ENCODE measurements around the gene OXCT1. TPM values are rescaled to one million over a fixed set of nuclear protein-coding genes. Genes with fewer than 3 reads are reported as not detected.

The OXCT1 gene
- total and polyA plus RNA-seq, 2 experiments from 2014 or later = 12.4 to 16.9 TPM

GRCh38 chr5:41770799-41771198, 99.4 kb downstream of the OXCT1 start:
- no peaks in the 10 kb centered on the region for H3K9me2 ChIP-seq (replicated peaks; ENCODE audit: insufficient read depth)
- no peaks in the 10 kb centered on the region for H4K20me1 ChIP-seq (ENCODE audit: insufficient read depth, poor library complexity, severe bottlenecking)
- no peak for TF ChIP-seq CTCF (IDR thresholded peaks at IDR 0.05; ENCODE audit: poor library complexity)
- no peak for TF ChIP-seq EZH2 (IDR thresholded peaks at IDR 0.05; ENCODE audit: borderline replicate concordance)
- TF ChIP-seq EZH2phosphoT487 (IDR thresholded peaks at IDR 0.05; ENCODE audit: low read depth, severe bottlenecking, unreplicated experiment) = no peak
- no peaks in the 10 kb centered on the region for H3K27me3 ChIP-seq
- H3K4me1 ChIP-seq (ENCODE audit: insufficient read depth) = no peaks in the 10 kb centered on the region
- DNase-seq (ENCODE audit: low spot score) = no peak
- H2AFZ ChIP-seq = no peak overlapping the region
- H3K79me2 ChIP-seq = no peaks in the 10 kb centered on the region
- H3K27ac ChIP-seq = no peak overlapping the region
- H3K4me2 ChIP-seq = no peak overlapping the region
- H3K4me3 ChIP-seq = no peak overlapping the region
- H3K36me3 ChIP-seq (replicated peaks; ENCODE audit: insufficient read depth, low read depth) = no peaks in the 10 kb centered on the region
- no peaks in the 10 kb centered on the region for H3K9me3 ChIP-seq (ENCODE audit: low read depth)

GRCh38 chr5:41768692-41769091, 101.5 kb downstream of the OXCT1 start:
- TF ChIP-seq EZH2 (IDR thresholded peaks at IDR 0.05; ENCODE audit: borderline replicate concordance) (no peak), EZH2phosphoT487 (IDR thresholded peaks at IDR 0.05; ENCODE audit: low read depth, severe bottlenecking, unreplicated experiment) (no peak)
- Histone ChIP-seq H3K4me2 (no peak overlapping the region), H3K9me3 (ENCODE audit: low read depth) (no peaks in the 10 kb centered on the region), H4K20me1 (ENCODE audit: insufficient read depth, poor library complexity, severe bottlenecking) (no peaks in the 10 kb centered on the region), H3K4me1 (ENCODE audit: insufficient read depth) (no peaks in the 10 kb centered on the region), H3K27me3 (no peaks in the 10 kb centered on the region), H3K9me2 (replicated peaks; ENCODE audit: insufficient read depth) (no peaks in the 10 kb centered on the region), H3K36me3 (replicated peaks; ENCODE audit: insufficient read depth, low read depth) (no peaks in the 10 kb centered on the region), H3K4me3 (no peak overlapping the region), H2AFZ (no peak overlapping the region), H3K27ac (no peak overlapping the region), H3K79me2 (no peaks in the 10 kb centered on the region)
- WGBS (ENCODE audit: low lambda C conversion rate, missing lambda C conversion rate) = 98% methylated on average over 5 of the region's 5 CpGs
- no peak for DNase-seq (ENCODE audit: low spot score)

- Histone ChIP-seq H3K9me3 (ENCODE audit: low read depth) (no peaks in the 10 kb centered on the region), H4K20me1 (ENCODE audit: insufficient read depth, poor library complexity, severe bottlenecking) (no peaks in the 10 kb centered on the region), H3K9me2 (replicated peaks; ENCODE audit: insufficient read depth) (no peaks in the 10 kb centered on the region), H3K4me1 (ENCODE audit: insufficient read depth) (no peaks in the 10 kb centered on the region), H3K79me2 (no peaks in the 10 kb centered on the region), H3K4me2 (no peak overlapping the region), H3K27ac (no peak overlapping the region), H3K27me3 (no peaks in the 10 kb centered on the region), H3K4me3 (no peak overlapping the region), H2AFZ (no peak overlapping the region), H3K36me3 (replicated peaks; ENCODE audit: insufficient read depth, low read depth) (no peaks in the 10 kb centered on the region)
- TF ChIP-seq CTCF (IDR thresholded peaks at IDR 0.05; ENCODE audit: poor library complexity) = no peak
- TF ChIP-seq EZH2phosphoT487 (IDR thresholded peaks at IDR 0.05; ENCODE audit: low read depth, severe bottlenecking, unreplicated experiment) = no peak
- no peak for TF ChIP-seq EZH2 (IDR thresholded peaks at IDR 0.05; ENCODE audit: borderline replicate concordance)
- no peak for DNase-seq (ENCODE audit: low spot score)
These were observed 105.6 kb downstream of the OXCT1 start for GRCh38 chr5:41764650-41765049.

- Histone ChIP-seq H4K20me1 (ENCODE audit: insufficient read depth, poor library complexity, severe bottlenecking) (no peaks in the 10 kb centered on the region), H3K9me3 (ENCODE audit: low read depth) (no peaks in the 10 kb centered on the region), H3K79me2 (no peaks in the 10 kb centered on the region), H2AFZ (no peak overlapping the region), H3K27ac (no peak overlapping the region), H3K9me2 (replicated peaks; ENCODE audit: insufficient read depth) (no peaks in the 10 kb centered on the region), H3K4me2 (peak overlapping the region; percentile 46), H3K27me3 (no peaks in the 10 kb centered on the region), H3K36me3 (replicated peaks; ENCODE audit: insufficient read depth, low read depth) (no peaks in the 10 kb centered on the region), H3K4me1 (ENCODE audit: insufficient read depth) (no peaks in the 10 kb centered on the region), H3K4me3 (no peak overlapping the region)
- no peak for DNase-seq (ENCODE audit: low spot score)
- no peak for TF ChIP-seq CTCF (IDR thresholded peaks at IDR 0.05; ENCODE audit: poor library complexity)
- TF ChIP-seq EZH2 (IDR thresholded peaks at IDR 0.05; ENCODE audit: borderline replicate concordance) = no peak
- no peak for TF ChIP-seq EZH2phosphoT487 (IDR thresholded peaks at IDR 0.05; ENCODE audit: low read depth, severe bottlenecking, unreplicated experiment)
- 82% methylated on average over 2 of the region's 2 CpGs for WGBS (ENCODE audit: low lambda C conversion rate, missing lambda C conversion rate)
These were observed 106.7 kb downstream of the OXCT1 start for GRCh38 chr5:41763574-41763973.
